Hepatocyte (in vitro differentiated cells): ENCODE measurements around the gene TMEM107. TPM values are rescaled to one million over a fixed set of nuclear protein-coding genes. Genes with fewer than 3 reads are reported as not detected.

Experiments
- DNase-seq: peaks from one replicate; pipeline ENCODE4 v3.0.0-alpha.2; 2016; ENCODE audit warnings: low spot score
- H2AFZ ChIP-seq: fragments of 200-600 bp; sonication (generic); 2 replicates; pipeline ENCODE4 v1.6.0; 2016; ENCODE audit warnings: antibody characterized with exemption, mild to moderate bottlenecking
- H3K27ac ChIP-seq: fragments of 200-600 bp; sonication (generic); 2 replicates; pipeline ENCODE4 v1.5.1; 2016; ENCODE audit warnings: mild to moderate bottlenecking
- H3K27me3 ChIP-seq: fragments of 200-600 bp; sonication (generic); 2 replicates; pipeline ENCODE4 v1.6.1; 2016
- H3K36me3 ChIP-seq: fragments of 200-600 bp; sonication (generic); replicated peaks from 2 replicates; pipeline ENCODE4 v1.5.1; 2016; ENCODE audit warnings: low read depth; ENCODE audit not compliant: insufficient read depth
- H3K4me1 ChIP-seq: fragments of 200-600 bp; sonication (generic); 2 replicates; pipeline ENCODE4 v1.5.1; 2016; ENCODE audit warnings: mild to moderate bottlenecking, moderate library complexity; ENCODE audit not compliant: insufficient read depth
- H3K4me2 ChIP-seq: fragments of 200-600 bp; sonication (generic); 2 replicates; pipeline ENCODE4 v1.6.0; 2016
- H3K4me3 ChIP-seq: fragments of 200-600 bp; sonication (generic); 2 replicates; pipeline ENCODE4 v1.5.1; 2016; ENCODE audit warnings: mild to moderate bottlenecking
- H3K79me2 ChIP-seq: fragments of 200-600 bp; sonication (generic); 2 replicates; pipeline ENCODE4 v1.6.0; 2017; ENCODE audit warnings: mild to moderate bottlenecking
- H3K9me2 ChIP-seq: fragments of 200-600 bp; sonication (generic); replicated peaks from 2 replicates; pipeline ENCODE4 v1.6.0; 2017; ENCODE audit warnings: mild to moderate bottlenecking; ENCODE audit not compliant: insufficient read depth
- H3K9me3 ChIP-seq: fragments of 200-600 bp; sonication (generic); 2 replicates; pipeline ENCODE4 v1.5.1; 2016; ENCODE audit warnings: low read depth, mild to moderate bottlenecking
- H4K20me1 ChIP-seq: fragments of 200-600 bp; sonication (generic); 2 replicates; pipeline ENCODE4 v1.6.0; 2016; ENCODE audit warnings: mild to moderate bottlenecking; ENCODE audit not compliant: insufficient read depth, poor library complexity, severe bottlenecking
- EZH2 ChIP-seq: fragments of 200-600 bp; sonication (generic); IDR thresholded peaks from 2 replicates; pipeline ENCODE4 v1.6.1; 2016; ENCODE audit warnings: antibody characterized with exemption, mild to moderate bottlenecking, borderline replicate concordance
- EZH2phosphoT487 ChIP-seq: fragments of 200-600 bp; sonication (generic); IDR thresholded peaks from one replicate; pipeline ENCODE4 v1.6.1; 2018; ENCODE audit warnings: antibody characterized with exemption, mild to moderate bottlenecking, low read depth, moderate library complexity; ENCODE audit not compliant: unreplicated experiment, severe bottlenecking
- WGBS: methylation state at CpG from one replicate; pipeline ENCODE4 v1.1.6; 2016; ENCODE audit warnings: low lambda C conversion rate; ENCODE audit errors: missing lambda C conversion rate; 5-methylcytosine and 5-hydroxymethylcytosine counted together
- microRNA counts: library from miRNA; unstranded; fragments of <30 nt; microRNA quantifications from one replicate; lab custom pipeline; 2017
- microRNA-seq: library from miRNA; unstranded; fragments of <30 nt; microRNA quantifications from one replicate; pipeline ENCODE4, GENCODE V29; 2017
- polyA plus RNA-seq: library from polyadenylated mRNA; unstranded; fragments of >200 nt; fragmentation: Nextera tagmentation; extraction: Ambion mirVana; gene quantifications from 2 replicates; pipeline ENCODE4 v1.2.1, GENCODE V29; 2016
- total RNA-seq: library from RNA; depleted of rRNA; stranded (reverse); fragments of >200 nt; gene quantifications from 2 replicates; pipeline ENCODE4 v1.2.3, GENCODE V29; 2014
- TF ChIP-seq, protein P1 (sequence below): fragments of 200-600 bp; sonication (generic); IDR thresholded peaks from 2 replicates; pipeline ENCODE4 v1.5.1; 2016; ENCODE audit warnings: antibody characterized with exemption, mild to moderate bottlenecking; ENCODE audit not compliant: poor library complexity

Gene TMEM107
- total and polyA plus RNA-seq, 2 experiments from 2014 or later, result 12.8 to 21.1 TPM

DNA sequence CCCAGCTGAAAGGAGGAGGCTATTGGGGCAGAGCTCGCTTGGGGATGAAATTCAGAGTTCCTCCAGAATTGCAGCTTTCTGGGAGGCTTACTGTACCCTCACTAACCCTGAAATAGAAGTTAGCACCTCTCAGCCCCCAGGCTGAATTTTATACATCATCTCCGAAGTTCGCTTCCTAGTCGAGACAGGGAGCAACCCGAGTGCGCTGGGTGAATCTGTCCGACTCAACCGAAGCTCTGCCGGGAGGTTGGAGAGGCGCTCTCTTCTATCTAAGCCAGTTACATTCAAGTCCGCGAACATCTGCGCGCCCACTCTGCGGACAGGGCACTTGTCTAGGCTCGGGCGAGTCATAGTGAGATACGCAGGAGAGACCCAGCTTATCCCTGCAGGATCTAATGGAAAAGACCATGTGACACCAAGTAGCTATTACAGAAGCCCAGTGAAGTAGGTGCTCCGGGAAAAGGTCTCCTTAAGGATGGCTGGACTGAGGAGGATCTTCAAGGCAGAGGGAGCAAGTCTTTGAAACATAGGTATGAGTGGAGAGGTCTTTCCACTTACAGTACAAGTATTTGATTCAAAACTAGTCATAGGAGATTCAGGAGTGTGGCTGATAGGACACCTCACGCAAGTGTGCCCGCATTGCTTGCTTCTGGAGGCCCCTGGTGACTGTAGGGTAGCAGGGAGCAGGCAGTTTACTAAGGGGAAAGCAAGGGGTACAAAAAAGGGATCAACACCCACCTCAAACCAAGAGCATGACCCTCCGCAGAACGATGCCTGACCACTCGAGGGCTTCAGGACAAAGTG, 51.6 kb downstream of the TMEM107 start:
- no peaks in the 10 kb centered on the region for H4K20me1 ChIP-seq
- peak; percentile 44 for DNase-seq
- H3K4me3 ChIP-seq, result peak overlapping the region; percentile 27
- no peaks in the 10 kb centered on the region for H3K9me3 ChIP-seq
- TF ChIP-seq EZH2, result no peak
- TF ChIP-seq, protein P1, sequence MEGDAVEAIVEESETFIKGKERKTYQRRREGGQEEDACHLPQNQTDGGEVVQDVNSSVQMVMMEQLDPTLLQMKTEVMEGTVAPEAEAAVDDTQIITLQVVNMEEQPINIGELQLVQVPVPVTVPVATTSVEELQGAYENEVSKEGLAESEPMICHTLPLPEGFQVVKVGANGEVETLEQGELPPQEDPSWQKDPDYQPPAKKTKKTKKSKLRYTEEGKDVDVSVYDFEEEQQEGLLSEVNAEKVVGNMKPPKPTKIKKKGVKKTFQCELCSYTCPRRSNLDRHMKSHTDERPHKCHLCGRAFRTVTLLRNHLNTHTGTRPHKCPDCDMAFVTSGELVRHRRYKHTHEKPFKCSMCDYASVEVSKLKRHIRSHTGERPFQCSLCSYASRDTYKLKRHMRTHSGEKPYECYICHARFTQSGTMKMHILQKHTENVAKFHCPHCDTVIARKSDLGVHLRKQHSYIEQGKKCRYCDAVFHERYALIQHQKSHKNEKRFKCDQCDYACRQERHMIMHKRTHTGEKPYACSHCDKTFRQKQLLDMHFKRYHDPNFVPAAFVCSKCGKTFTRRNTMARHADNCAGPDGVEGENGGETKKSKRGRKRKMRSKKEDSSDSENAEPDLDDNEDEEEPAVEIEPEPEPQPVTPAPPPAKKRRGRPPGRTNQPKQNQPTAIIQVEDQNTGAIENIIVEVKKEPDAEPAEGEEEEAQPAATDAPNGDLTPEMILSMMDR, result no peak
- H3K79me2 ChIP-seq, result no peaks in the 10 kb centered on the region
- peak overlapping the region; percentile 88 for H3K4me2 ChIP-seq
- H3K4me1 ChIP-seq, result peaks cover 35% of the 10 kb centered on the region
- no peak overlapping the region for H3K27ac ChIP-seq
- H3K36me3 ChIP-seq, result no peaks in the 10 kb centered on the region
- WGBS, result 4% methylated on average over 24 of the region's 24 CpGs
- peaks cover 29% of the 10 kb centered on the region for H3K27me3 ChIP-seq
- no peak overlapping the region for H2AFZ ChIP-seq
- no peaks in the 10 kb centered on the region for H3K9me2 ChIP-seq

DNA sequence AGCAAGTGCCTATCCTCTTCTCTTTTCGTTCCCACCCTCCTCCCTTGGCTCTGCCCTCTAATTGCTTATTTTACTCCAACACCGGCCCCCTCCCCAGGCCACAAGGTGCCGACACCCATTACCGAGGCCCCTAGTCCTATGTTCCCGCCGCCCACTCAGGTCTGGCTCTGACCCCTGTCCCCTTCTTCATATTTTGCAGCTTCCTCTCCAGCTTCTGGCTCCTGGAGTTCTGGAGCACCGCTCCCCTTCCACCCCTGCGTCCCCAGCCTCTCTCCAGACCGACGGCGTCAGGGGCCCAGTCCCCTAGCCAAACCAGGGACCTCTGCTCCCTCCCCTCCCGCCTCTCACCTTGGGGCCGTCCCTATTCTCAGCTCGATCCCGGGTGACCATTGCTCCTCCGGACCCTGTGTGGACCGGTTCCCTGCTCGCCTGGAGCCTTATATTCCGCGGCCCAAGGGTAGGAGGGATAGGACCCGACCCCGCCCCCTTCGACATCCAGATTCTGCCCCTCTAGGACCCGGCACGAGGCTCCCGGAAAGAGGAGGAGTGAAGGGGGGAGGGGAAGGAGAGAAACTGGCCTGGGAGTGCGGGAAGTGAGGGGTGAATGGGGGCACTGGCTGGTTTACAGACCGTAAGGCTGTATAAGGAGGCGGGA, 52.4 kb downstream of the TMEM107 start, which contains the start of gene HES7:
Gene HES7 (minus strand): TSS at position 412 of the 655 bp plus-strand sequence. CDS start 22 bp downstream, at position 390.
- Histone ChIP-seq H3K4me2 (peak within 1 kb of the TSS; percentile 88), H3K9me3 (no peaks in the 10 kb centered on the region), H3K36me3 (no peaks in the 10 kb centered on the region), H4K20me1 (no peaks in the 10 kb centered on the region), H3K27me3 (peaks cover 29% of the 10 kb centered on the region), H3K27ac (no peak within 1 kb of the TSS), H3K79me2 (no peaks in the 10 kb centered on the region), H3K4me1 (peaks cover 35% of the 10 kb centered on the region), H2AFZ (peak within 1 kb of the TSS; percentile 34), H3K4me3 (peak within 1 kb of the TSS; percentile 37), H3K9me2 (no peaks in the 10 kb centered on the region)
- 1% methylated on average over 29 of the region's 29 CpGs for WGBS
- TF ChIP-seq, protein P1, result no peak
- TF ChIP-seq EZH2, result no peak
- TF ChIP-seq EZH2phosphoT487, result no peak
- peak; percentile 61 for DNase-seq

DNA sequence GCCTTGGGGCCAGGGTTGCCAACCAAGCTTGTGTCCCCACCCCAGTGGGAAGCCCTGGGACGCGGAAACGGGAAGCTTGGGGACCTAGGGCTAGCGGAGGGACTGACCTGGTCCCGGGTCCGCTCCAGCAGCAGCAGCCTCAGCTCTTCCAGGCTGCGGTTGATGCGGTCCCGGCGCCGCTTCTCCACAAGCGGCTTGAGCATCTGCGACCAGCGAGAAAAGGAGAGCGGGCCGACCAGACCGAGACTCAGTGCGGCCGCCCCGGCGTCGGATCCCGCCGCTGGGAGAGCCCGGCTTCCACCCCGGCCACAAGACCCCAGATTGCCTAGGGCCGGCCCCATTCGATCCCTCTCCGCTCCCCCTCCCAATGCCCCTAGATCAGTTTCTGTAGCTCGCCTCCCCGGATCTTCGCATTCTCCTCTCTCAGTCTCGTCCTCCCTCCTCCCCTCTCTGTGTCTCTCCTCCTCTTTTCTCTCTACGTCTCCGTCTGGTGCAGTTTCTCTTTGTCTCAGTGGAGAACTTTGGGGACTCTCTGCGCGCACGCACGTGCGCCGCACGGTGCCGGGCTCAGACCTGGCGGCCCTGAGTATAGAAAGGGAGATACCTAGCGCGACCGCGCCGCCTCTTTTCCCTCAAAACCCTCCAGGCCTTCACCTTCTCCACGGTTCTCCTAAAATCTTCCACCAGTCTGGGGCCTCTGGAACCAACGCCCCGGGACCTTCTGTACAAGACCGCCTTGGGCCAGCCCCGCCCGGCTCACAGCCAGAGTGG, 53.1 kb downstream of the TMEM107 start:
- 2% methylated on average over 39 of the region's 55 CpGs for WGBS
- H3K4me3 ChIP-seq, result peak overlapping the region; percentile 37
- H3K4me1 ChIP-seq, result peaks cover 35% of the 10 kb centered on the region
- H4K20me1 ChIP-seq, result no peaks in the 10 kb centered on the region
- H3K79me2 ChIP-seq, result no peaks in the 10 kb centered on the region
- peak overlapping the region; percentile 34 for H2AFZ ChIP-seq
- TF ChIP-seq EZH2phosphoT487, result peak; percentile 58
- TF ChIP-seq EZH2, result no peak
- TF ChIP-seq, protein P1, result no peak
- no peaks in the 10 kb centered on the region for H3K9me3 ChIP-seq
- no peaks in the 10 kb centered on the region for H3K36me3 ChIP-seq
- H3K4me2 ChIP-seq, result peak overlapping the region; percentile 88
- peak; percentile 30 for DNase-seq
- H3K27me3 ChIP-seq, result peaks cover 29% of the 10 kb centered on the region
- no peak overlapping the region for H3K27ac ChIP-seq
- no peaks in the 10 kb centered on the region for H3K9me2 ChIP-seq

MicroRNAs encoded within 50 kb of the gene (microRNA counts, 767-probe panel; counts per million panel counts)
- not detected for microRNA hsa-miR-4521 (lab: Ali Mortazavi, UCI)

Small RNA genes lying within 50 kb of the gene (microRNA-seq; reads per million reads assigned to microRNA genes)
- gene MIR4521 (4.9 reads per million, percentile 8 among the genes with 10 or more reads in this experiment), gene MIR6883 (not detected)

Other genes with a start within 250 kb of the TMEM107 start
- 1.4 and 1.8 TPM in 2 replicates for gene KCNAB3, start 246.5 kb downstream of the TMEM107 start, total RNA-seq
- gene KCNAB3, start 246.5 kb downstream of the TMEM107 start, polyA plus RNA-seq, result 1.8 and 3.8 TPM in 2 replicates
- 20.7 and 29.5 TPM in 2 replicates for gene TRAPPC1, start 244.4 kb downstream of the TMEM107 start, total RNA-seq
- gene TRAPPC1, start 244.4 kb downstream of the TMEM107 start, polyA plus RNA-seq, result 272 and 299 TPM in 2 replicates
- gene CNTROB, start 244.2 kb downstream of the TMEM107 start, total RNA-seq, result 19.4 and 21.1 TPM in 2 replicates
- gene CNTROB, start 244.2 kb downstream of the TMEM107 start, polyA plus RNA-seq, result 30.6 and 37.5 TPM in 2 replicates
- gene GUCY2D, start 173.8 kb downstream of the TMEM107 start, total RNA-seq, result not detected in 2 replicates
- 1.6 and 1.9 TPM in 2 replicates for gene GUCY2D, start 173.8 kb downstream of the TMEM107 start, polyA plus RNA-seq
- gene ALOX15B, start 137.3 kb downstream of the TMEM107 start, total RNA-seq, result 5.7 and 6.7 TPM in 2 replicates
- 26.0 and 26.1 TPM in 2 replicates for gene ALOX15B, start 137.3 kb downstream of the TMEM107 start, polyA plus RNA-seq
- 0.52 and 2.0 TPM in 2 replicates for gene ALOX12B, start 88.7 kb downstream of the TMEM107 start, total RNA-seq
- gene ALOX12B, start 88.7 kb downstream of the TMEM107 start, polyA plus RNA-seq, result 0.22 and 1.8 TPM in 2 replicates
- 0.48 and 0.77 TPM in 2 replicates for gene ALOXE3, start 57.9 kb downstream of the TMEM107 start, total RNA-seq
- 1.5 and 2.6 TPM in 2 replicates for gene ALOXE3, start 57.9 kb downstream of the TMEM107 start, polyA plus RNA-seq
- gene HES7, start 52.3 kb downstream of the TMEM107 start, total RNA-seq, result not detected in 2 replicates
- not detected in 2 replicates for gene HES7, start 52.3 kb downstream of the TMEM107 start, polyA plus RNA-seq
- gene PER1, start 24.0 kb downstream of the TMEM107 start, total RNA-seq, result 35.3 and 36.5 TPM in 2 replicates
- gene PER1, start 24.0 kb downstream of the TMEM107 start, polyA plus RNA-seq, result 107 and 143 TPM in 2 replicates
- gene VAMP2, start 13.4 kb downstream of the TMEM107 start, total RNA-seq, result 8.2 and 8.5 TPM in 2 replicates
- gene VAMP2, start 13.4 kb downstream of the TMEM107 start, polyA plus RNA-seq, result 44.6 and 85.7 TPM in 2 replicates
- 9.4 and 10.7 TPM in 2 replicates for gene BORCS6, start 13.8 kb upstream of the TMEM107 start, total RNA-seq
- gene BORCS6, start 13.8 kb upstream of the TMEM107 start, polyA plus RNA-seq, result 7.7 and 10.2 TPM in 2 replicates
- gene AURKB, start 34.2 kb upstream of the TMEM107 start, total RNA-seq, result 9.3 and 9.9 TPM in 2 replicates
- 25.3 and 27.5 TPM in 2 replicates for gene AURKB, start 34.2 kb upstream of the TMEM107 start, polyA plus RNA-seq
- 6.3 and 11.4 TPM in 2 replicates for gene CTC1, start 71.7 kb upstream of the TMEM107 start, total RNA-seq
- 17.2 and 19.4 TPM in 2 replicates for gene CTC1, start 71.7 kb upstream of the TMEM107 start, polyA plus RNA-seq
- 10.5 and 18.8 TPM in 2 replicates for gene PFAS, start 72.9 kb upstream of the TMEM107 start, total RNA-seq
- gene PFAS, start 72.9 kb upstream of the TMEM107 start, polyA plus RNA-seq, result 13.6 and 16.1 TPM in 2 replicates
- 7.9 and 17.6 TPM in 2 replicates for gene RANGRF, start 112.3 kb upstream of the TMEM107 start, total RNA-seq
- gene RANGRF, start 112.3 kb upstream of the TMEM107 start, polyA plus RNA-seq, result 41.9 and 42.5 TPM in 2 replicates
- gene SLC25A35, start 119.0 kb upstream of the TMEM107 start, total RNA-seq, result 0.52 and 1.6 TPM in 2 replicates
- 1.9 and 3.0 TPM in 2 replicates for gene SLC25A35, start 119.0 kb upstream of the TMEM107 start, polyA plus RNA-seq
- gene ARHGEF15, start 133.9 kb upstream of the TMEM107 start, total RNA-seq, result 0.03 and 0.12 TPM in 2 replicates
- gene ARHGEF15, start 133.9 kb upstream of the TMEM107 start, polyA plus RNA-seq, result 0.32 TPM in 1 of 2 replicates, not detected in the other
- gene ODF4, start 163.5 kb upstream of the TMEM107 start, total RNA-seq, result not detected in 2 replicates
- not detected in 2 replicates for gene ODF4, start 163.5 kb upstream of the TMEM107 start, polyA plus RNA-seq
- 3,628 and 3,816 TPM in 2 replicates for gene RPL26, start 206.8 kb upstream of the TMEM107 start, total RNA-seq
- gene RPL26, start 206.8 kb upstream of the TMEM107 start, polyA plus RNA-seq, result 403 and 411 TPM in 2 replicates
- gene RNF222, start 221.4 kb upstream of the TMEM107 start, total RNA-seq, result not detected in 2 replicates
- not detected in 2 replicates for gene RNF222, start 221.4 kb upstream of the TMEM107 start, polyA plus RNA-seq